Esophagus squamous epithelium (tissue), 4 donors: Measurements from ENCODE around the gene RASEF.

Source experiments
- CTCF ChIP-seq, 6 experiments: fragments of 450-650 bp in 4 of 6; fragments of 200-600 bp in 2 of 6; sonication (generic) in 2 of 6; IDR thresholded peaks; one replicate each; pipeline ENCODE4 v1.5.1; 2016 to 2019; ENCODE audit warnings: antibody characterized with exemption in 6 of 6, mild to moderate bottlenecking in 4 of 6, moderate library complexity in 4 of 6
- POLR2A ChIP-seq, 4 donors: fragments of 450-650 bp; IDR thresholded peaks; one replicate each; pipeline ENCODE4 v1.6.1; 2017; ENCODE audit warnings: antibody characterized with exemption in 4 of 4, mild to moderate bottlenecking in 4 of 4, moderate library complexity in 3 of 4

GRCh38 chr9:83056174-83056573 is 6.8 kb downstream of the RASEF start:
- no peak for TF ChIP-seq CTCF (IDR thresholded peaks at IDR 0.05)
- no peak for TF ChIP-seq POLR2A (IDR thresholded peaks at IDR 0.05)
